Natural killer cell (primary cell): ENCODE data around the gene YPEL1. TPM values are rescaled to one million over a fixed set of nuclear protein-coding genes. Genes with fewer than 3 reads are reported as not detected.
A peak's percentile ranks its signal among the peaks of the same experiment; 100 is the strongest.

Source experiments
- ATAC-seq, 3 donors: fragments of 150-1000 bp in 2 of 3; fragments of 200-7000 bp in 1 of 3; cut with Tn5 transposase; 1 replicate in 1 of 3; 2 replicates in 2 of 3; pipeline ENCODE4 v1.10.0; 2021; ENCODE audit warnings: mild to moderate bottlenecking in 2 of 3, moderate library complexity in 2 of 3
- DNase-seq, 2 donors: peaks; one replicate each; pipeline versions ENCODE4 v3.0.0 to v3.0.0-alpha.2; 2013 to 2021; ENCODE audit warnings: mixed read lengths in 1 of 2
- H3K27ac ChIP-seq: one replicate; pipeline ENCODE4 v1.5.1; 2013; ENCODE audit warnings: mild to moderate bottlenecking, low read length
- H3K27me3 ChIP-seq: one replicate; pipeline ENCODE4 v1.6.1; 2013; ENCODE audit warnings: low read length; ENCODE audit not compliant: control insufficient read depth, insufficient read depth
- H3K36me3 ChIP-seq: one replicate; pipeline ENCODE4 v1.6.1; 2013; ENCODE audit warnings: low read length; ENCODE audit not compliant: control insufficient read depth, insufficient read depth
- H3K4me1 ChIP-seq: one replicate; pipeline ENCODE4 v1.6.1; 2013; ENCODE audit warnings: low read length; ENCODE audit not compliant: control insufficient read depth, insufficient read depth
- H3K4me3 ChIP-seq: one replicate; pipeline ENCODE4 v1.5.1; 2013; ENCODE audit warnings: low read length
- H3K9me3 ChIP-seq: one replicate; pipeline ENCODE4 v1.6.1; 2013; ENCODE audit warnings: low read length; ENCODE audit not compliant: control insufficient read depth, insufficient read depth
- H3K27ac Mint-ChIP-seq, 2 donors: one replicate each; pipeline ENCODE4 v1.8.0; 2022; ENCODE audit warnings: mild to moderate bottlenecking in 2 of 2, mixed read lengths in 2 of 2, moderate library complexity in 1 of 2
- H3K27me3 Mint-ChIP-seq, 2 donors: one replicate each; pipeline ENCODE4 v1.8.0; 2022; ENCODE audit warnings: low read depth in 2 of 2, mixed read lengths in 2 of 2
- H3K36me3 Mint-ChIP-seq: one replicate; pipeline ENCODE4 v1.8.0; 2022; ENCODE audit warnings: mixed read lengths
- H3K4me1 Mint-ChIP-seq, 2 donors: one replicate each; pipeline ENCODE4 v1.8.0; 2022; ENCODE audit warnings: mixed read lengths in 2 of 2
- H3K4me3 Mint-ChIP-seq: one replicate; pipeline ENCODE4 v1.8.0; 2022; ENCODE audit warnings: mild to moderate bottlenecking, moderate library complexity, mixed read lengths
- H3K9me3 Mint-ChIP-seq, 2 donors: one replicate each; pipeline ENCODE4 v1.8.0; 2022; ENCODE audit warnings: mixed read lengths in 2 of 2
- CTCF ChIP-seq: fragments of 200-600 bp; IDR thresholded peaks from one replicate; pipeline ENCODE4 v1.8.0; 2022; ENCODE audit warnings: antibody characterized with exemption
- WGBS: methylation state at CpG from one replicate; pipeline ENCODE4 v1.1.7; 2013; ENCODE audit warnings: missing lambda C conversion rate; ENCODE audit not compliant: insufficient coverage; 5-methylcytosine and 5-hydroxymethylcytosine counted together
- intact Hi-C: fragments of 100-400 bp; cut with micrococcal nuclease; formaldehyde crosslinking; loops from one replicate; pipeline ENCODE4 v1.14.2; 2022
- total RNA-seq, 4 donors: library from RNA; stranded (reverse); fragments of 120-200 nt in 1 of 4; gene quantifications; one replicate each; pipeline versions ENCODE4 v1.2.3 to v1.2.4, GENCODE V29; 2013 to 2022

YPEL1 gene
- total RNA-seq, 3 donors from 2014 or later (not counting 1 experiment from before 2014, with no cell fraction given), result 59.9 to 86.3 (median 68.8) TPM

GRCh38 chr22:21760640-21761039, 25.0 kb upstream of the YPEL1 start:
- Mint-ChIP-seq H3K27ac (peak overlapping the region; percentile 98 to 99), H3K27me3 (no peaks in the 10 kb centered on the region), H3K36me3 (peaks cover 14% of the 10 kb centered on the region), H3K4me3 (peak overlapping the region; percentile 73), H3K4me1 (peaks cover 85 to 86% of the 10 kb centered on the region in 2 donors), H3K9me3 (no peaks in the 10 kb centered on the region)
- intact Hi-C loops, result loop anchor here (5.0 kb wide), 1 partner anchor 68 kb away; no protein-coding TSS in a partner anchor
- Histone ChIP-seq H3K27ac (peak overlapping the region; percentile 88), H3K4me3 (no peak overlapping the region), H3K36me3 (peaks cover 34% of the 10 kb centered on the region), H3K4me1 (peaks cover 69% of the 10 kb centered on the region), H3K9me3 (no peaks in the 10 kb centered on the region), H3K27me3 (no peaks in the 10 kb centered on the region)
- peak in 2 of 3 donors; percentile 14 to 28 for ATAC-seq
- TF ChIP-seq CTCF, result no peak
- 37% methylated on average over 2 of the region's 2 CpGs for WGBS
- peak in 1 of 2 donors; percentile 53 for DNase-seq

GRCh38 chr22:21759646-21760376, 24.2 kb upstream of the YPEL1 start:
- DNase-seq, result no peak
- peaks cover 85% of the 10 kb centered on the region in 2 donors for H3K4me1 Mint-ChIP-seq
- Histone ChIP-seq H3K9me3 (no peaks in the 10 kb centered on the region), H3K27me3 (no peaks in the 10 kb centered on the region), H3K36me3 (peaks cover 27% of the 10 kb centered on the region), H3K27ac (peak overlapping the region; percentile 27), H3K4me3 (no peak overlapping the region), H3K4me1 (peaks cover 69% of the 10 kb centered on the region)
- peak overlapping the region; percentile 58 for H3K4me3 Mint-ChIP-seq
- no peaks in the 10 kb centered on the region for H3K9me3 Mint-ChIP-seq
- no peak for TF ChIP-seq CTCF
- peak overlapping the region; percentile 98 to 99 for H3K27ac Mint-ChIP-seq
- peaks cover 14% of the 10 kb centered on the region for H3K36me3 Mint-ChIP-seq
- ATAC-seq, result no peak
- 72% methylated on average over 6 of the region's 8 CpGs for WGBS
- no peaks in the 10 kb centered on the region for H3K27me3 Mint-ChIP-seq
- intact Hi-C loops, result loop anchor here (5.0 kb wide), 1 partner anchor 68 kb away; no protein-coding TSS in a partner anchor

- peaks cover 85% of the 10 kb centered on the region in 2 donors for H3K4me1 Mint-ChIP-seq
- DNase-seq (no peak), ATAC-seq (no peak)
- H3K36me3 Mint-ChIP-seq, result peaks cover 14% of the 10 kb centered on the region
- intact Hi-C loops, result no loop called here
- H3K9me3 Mint-ChIP-seq, result no peaks in the 10 kb centered on the region
- no peaks in the 10 kb centered on the region for H3K9me3 ChIP-seq
- H3K27me3 Mint-ChIP-seq, result no peaks in the 10 kb centered on the region
- peak overlapping the region; percentile 98 to 99 for H3K27ac Mint-ChIP-seq
- peaks cover 68% of the 10 kb centered on the region for H3K4me1 ChIP-seq
- no peak for TF ChIP-seq CTCF
- no peaks in the 10 kb centered on the region for H3K27me3 ChIP-seq
- H3K4me3 Mint-ChIP-seq, result peak overlapping the region; percentile 58
- 86% methylated on average over 4 of the region's 4 CpGs for WGBS
- peak overlapping the region; percentile 39 for H3K27ac ChIP-seq
- H3K4me3 ChIP-seq, result no peak overlapping the region
- peaks cover 27% of the 10 kb centered on the region for H3K36me3 ChIP-seq
Observed at GRCh38 chr22:21759093-21759492, 23.5 kb upstream of the YPEL1 start.
